ENCODE results near the gene DECR2.

Gene DECR2

DNA sequence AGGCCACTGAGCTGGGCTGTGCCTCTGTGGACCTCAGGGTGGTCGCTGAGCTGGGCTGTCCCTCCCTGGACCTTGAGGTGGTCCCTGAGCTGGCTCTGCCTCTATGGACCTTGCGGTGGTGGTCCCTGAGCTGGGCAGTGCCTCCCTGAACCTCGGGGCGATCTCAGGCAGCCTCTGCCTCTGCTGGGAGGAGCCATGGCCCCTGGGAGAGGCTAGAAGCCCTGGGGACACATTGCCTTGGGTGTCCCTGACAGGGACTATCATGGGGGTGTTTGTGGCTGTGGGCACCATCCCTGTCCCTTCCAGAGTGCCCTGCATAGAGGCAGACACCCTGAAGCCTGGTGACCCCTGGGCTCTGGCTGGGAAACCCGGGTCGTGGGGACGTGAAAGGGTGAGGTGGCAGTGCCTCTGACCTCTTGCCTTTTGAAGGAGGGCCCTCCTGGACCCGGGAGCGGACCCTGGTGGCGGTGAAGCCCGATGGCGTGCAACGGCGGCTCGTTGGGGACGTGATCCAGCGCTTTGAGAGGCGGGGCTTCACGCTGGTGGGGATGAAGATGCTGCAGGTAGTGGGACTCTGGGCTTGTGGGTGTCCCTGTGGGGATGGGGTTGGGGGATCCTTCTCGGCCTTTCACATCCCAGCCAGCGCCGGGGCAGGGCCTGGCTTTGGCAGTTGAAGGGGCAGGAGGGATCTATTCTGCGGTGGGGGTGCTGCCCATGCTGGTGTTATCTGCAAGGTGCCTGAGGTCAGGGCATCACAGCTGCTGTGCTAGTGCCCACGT lies 2.9 kb upstream of the DECR2 start:
- Histone ChIP-seq H3K9ac (ENCODE audit: low read depth, low read length, poor library complexity, severe bottlenecking) (no peak overlapping the region), H3K79me2 (ENCODE audit: insufficient read depth, low read length) (no peaks in the 10 kb centered on the region)

GRCh38 chr16:399340-400019 lies 2.2 kb upstream of the DECR2 start:
- Histone ChIP-seq H3K9ac (ENCODE audit: low read depth, low read length, poor library complexity, severe bottlenecking) (no peak overlapping the region), H3K4me2 (ENCODE audit: low read depth, low read length, poor library complexity, severe bottlenecking) (no peak overlapping the region), H3K9me2 (replicated peaks; ENCODE audit: low read depth, low read length) (no peaks in the 10 kb centered on the region), H3K27me3 (ENCODE audit: insufficient read depth, low read length, poor library complexity, severe bottlenecking) (no peaks in the 10 kb centered on the region), H3F3A (ENCODE audit: low read depth) (0 out of 2 replicates have a peak, but pooled peaks cover 3% of the 10 kb centered on the region), H3K4me3 (ENCODE audit: low read length, poor library complexity, severe bottlenecking) (no peak overlapping the region), H3K9me3 (ENCODE audit: insufficient read depth, low read depth, low read length) (no peaks in the 10 kb centered on the region), H4K20me1 (ENCODE audit: insufficient read depth, low read length, poor library complexity, severe bottlenecking) (no peaks in the 10 kb centered on the region), H3K79me2 (ENCODE audit: insufficient read depth, low read length) (no peaks in the 10 kb centered on the region), H3K36me3 (ENCODE audit: insufficient read depth, low read length) (no peaks in the 10 kb centered on the region), H3K4me1 (ENCODE audit: insufficient read depth, low read length, poor library complexity, severe bottlenecking) (peaks cover 4% of the 10 kb centered on the region), H2AFZ (ENCODE audit: low read length) (no peak overlapping the region)
- TF ChIP-seq CTCF (conservative IDR thresholded peaks at IDR 0.05; ENCODE audit: low read length) (no peak), EZH2phosphoT487 (IDR thresholded peaks at IDR 0.05; ENCODE audit: borderline replicate concordance) (no peak)

More for the DNA sequence above, 2.9 kb upstream of the DECR2 start:
- no peak overlapping the region for H2AFZ ChIP-seq (ENCODE audit: low read length)
- TF ChIP-seq EZH2phosphoT487 (IDR thresholded peaks at IDR 0.05; ENCODE audit: borderline replicate concordance) = no peak
- no peak for TF ChIP-seq CTCF (conservative IDR thresholded peaks at IDR 0.05; ENCODE audit: low read length)
- no peak overlapping the region for H3K4me3 ChIP-seq (ENCODE audit: low read length, poor library complexity, severe bottlenecking)
- H3K36me3 ChIP-seq (ENCODE audit: insufficient read depth, low read length) = no peaks in the 10 kb centered on the region
- H3K27me3 ChIP-seq (ENCODE audit: insufficient read depth, low read length, poor library complexity, severe bottlenecking) = no peaks in the 10 kb centered on the region
- H3K9me2 ChIP-seq (replicated peaks; ENCODE audit: low read depth, low read length) = no peaks in the 10 kb centered on the region
- H3K4me1 ChIP-seq (ENCODE audit: insufficient read depth, low read length, poor library complexity, severe bottlenecking) = peaks cover 4% of the 10 kb centered on the region
- no peak overlapping the region for H3K4me2 ChIP-seq (ENCODE audit: low read depth, low read length, poor library complexity, severe bottlenecking)
- 0 out of 2 replicates have a peak, but pooled peaks cover 3% of the 10 kb centered on the region for H3F3A ChIP-seq (ENCODE audit: low read depth)
- no peaks in the 10 kb centered on the region for H3K9me3 ChIP-seq (ENCODE audit: insufficient read depth, low read depth, low read length)
- no peaks in the 10 kb centered on the region for H4K20me1 ChIP-seq (ENCODE audit: insufficient read depth, low read length, poor library complexity, severe bottlenecking)

DNA sequence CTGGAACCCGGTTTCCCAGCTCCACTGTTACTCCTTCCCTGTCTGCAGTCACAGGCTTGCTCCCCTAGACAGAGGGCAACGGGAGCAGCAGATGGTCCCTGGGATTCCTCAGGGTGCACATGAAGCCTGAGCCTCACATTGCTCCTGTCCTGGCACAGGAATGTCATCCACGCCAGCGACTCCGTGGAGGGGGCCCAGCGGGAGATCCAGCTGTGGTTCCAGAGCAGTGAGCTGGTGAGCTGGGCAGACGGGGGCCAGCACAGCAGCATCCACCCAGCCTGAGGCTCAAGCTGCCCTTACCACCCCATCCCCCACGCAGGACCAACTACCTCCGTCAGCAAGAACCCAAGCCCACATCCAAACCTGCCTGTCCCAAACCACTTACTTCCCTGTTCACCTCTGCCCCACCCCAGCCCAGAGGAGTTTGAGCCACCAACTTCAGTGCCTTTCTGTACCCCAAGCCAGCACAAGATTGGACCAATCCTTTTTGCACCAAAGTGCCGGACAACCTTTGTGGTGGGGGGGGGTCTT lies 1.6 kb upstream of the DECR2 start:
- Histone ChIP-seq H3K9me2 (replicated peaks; ENCODE audit: low read depth, low read length) (no peaks in the 10 kb centered on the region), H3K27me3 (ENCODE audit: insufficient read depth, low read length, poor library complexity, severe bottlenecking) (no peaks in the 10 kb centered on the region), H2AFZ (ENCODE audit: low read length) (no peak overlapping the region), H3K9me3 (ENCODE audit: insufficient read depth, low read depth, low read length) (no peaks in the 10 kb centered on the region), H3K4me1 (ENCODE audit: insufficient read depth, low read length, poor library complexity, severe bottlenecking) (peaks cover 4% of the 10 kb centered on the region), H3F3A (ENCODE audit: low read depth) (0 out of 2 replicates have a peak, but pooled peaks cover 3% of the 10 kb centered on the region), H3K79me2 (ENCODE audit: insufficient read depth, low read length) (no peaks in the 10 kb centered on the region), H3K4me3 (ENCODE audit: low read length, poor library complexity, severe bottlenecking) (no peak overlapping the region), H3K36me3 (ENCODE audit: insufficient read depth, low read length) (no peaks in the 10 kb centered on the region), H3K9ac (ENCODE audit: low read depth, low read length, poor library complexity, severe bottlenecking) (no peak overlapping the region), H4K20me1 (ENCODE audit: insufficient read depth, low read length, poor library complexity, severe bottlenecking) (no peaks in the 10 kb centered on the region), H3K4me2 (ENCODE audit: low read depth, low read length, poor library complexity, severe bottlenecking) (peak overlapping the region; percentile 54)
- TF ChIP-seq EZH2phosphoT487 (IDR thresholded peaks at IDR 0.05; ENCODE audit: borderline replicate concordance) (no peak), CTCF (conservative IDR thresholded peaks at IDR 0.05; ENCODE audit: low read length) (no peak)

Data from Loucy (cell line).